ENCODE results near the gene MED13L.

Gene MED13L

DNA sequence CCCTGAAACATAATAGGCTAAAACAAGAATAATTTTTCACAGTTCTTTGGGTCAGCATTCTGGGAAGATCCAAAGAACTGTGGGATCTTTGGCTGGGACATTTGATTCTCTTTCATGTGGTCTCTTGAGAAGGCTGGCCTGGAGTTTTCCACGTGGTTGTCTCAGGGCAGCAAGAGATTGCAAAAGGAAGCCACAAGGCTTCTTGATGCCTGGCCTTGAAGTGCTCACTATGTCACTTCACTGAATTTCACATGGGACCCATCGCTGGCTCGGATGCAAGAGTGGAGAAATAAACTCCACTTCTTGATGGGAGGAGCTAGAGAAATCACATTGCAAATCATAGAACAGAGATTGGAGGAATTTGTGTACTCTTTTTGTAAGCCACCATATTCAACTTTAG lies 343.4 kb downstream of the MED13L start:
- DNase-seq = no peak

DNA sequence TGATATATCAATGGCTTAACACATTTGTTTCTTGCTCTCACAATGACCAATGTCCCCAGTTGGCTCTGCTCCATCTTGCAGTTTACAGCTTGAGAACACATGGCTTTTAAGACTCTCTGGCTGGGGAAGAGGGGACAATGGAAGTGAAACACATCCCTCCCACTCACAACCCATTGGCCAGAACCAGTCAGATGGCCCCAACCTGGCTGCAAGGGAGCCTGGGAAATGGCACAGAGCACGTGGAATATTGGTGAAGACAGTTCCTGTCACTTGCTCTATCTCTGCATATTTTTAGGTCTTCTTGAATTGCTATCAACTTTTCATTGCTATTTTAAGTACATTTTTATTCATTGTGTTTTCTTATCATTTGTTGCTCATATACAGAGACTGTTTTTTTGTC lies 345.4 kb downstream of the MED13L start:
- DNase-seq = no peak

- DNase-seq = no peak
These were observed 347.2 kb downstream of the MED13L start for GRCh38 chr12:115930336-115930735.

GRCh38 chr12:115926037-115926670 lies 351.3 kb downstream of the MED13L start:
- no peak for DNase-seq

DNA sequence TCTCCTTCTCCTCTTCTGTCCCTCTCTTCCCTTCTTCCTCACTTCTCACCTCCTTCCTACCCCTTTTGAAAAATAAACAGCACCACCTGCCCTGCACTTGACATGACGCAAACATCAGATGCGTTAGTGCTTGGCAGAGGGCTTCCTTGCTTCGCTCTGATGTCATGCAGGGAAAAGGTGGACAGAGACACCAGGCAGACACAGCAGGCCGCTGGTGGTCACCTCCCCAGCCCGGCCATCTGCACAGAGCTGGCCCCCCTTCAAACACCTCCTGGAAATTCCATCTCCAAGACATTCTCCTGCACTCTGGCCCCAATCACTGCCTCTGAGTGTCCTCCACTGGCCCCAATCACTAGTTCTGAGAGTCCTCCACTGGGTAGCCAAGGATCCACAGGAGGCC lies 353.6 kb downstream of the MED13L start:
- DNase-seq = no peak

DNA sequence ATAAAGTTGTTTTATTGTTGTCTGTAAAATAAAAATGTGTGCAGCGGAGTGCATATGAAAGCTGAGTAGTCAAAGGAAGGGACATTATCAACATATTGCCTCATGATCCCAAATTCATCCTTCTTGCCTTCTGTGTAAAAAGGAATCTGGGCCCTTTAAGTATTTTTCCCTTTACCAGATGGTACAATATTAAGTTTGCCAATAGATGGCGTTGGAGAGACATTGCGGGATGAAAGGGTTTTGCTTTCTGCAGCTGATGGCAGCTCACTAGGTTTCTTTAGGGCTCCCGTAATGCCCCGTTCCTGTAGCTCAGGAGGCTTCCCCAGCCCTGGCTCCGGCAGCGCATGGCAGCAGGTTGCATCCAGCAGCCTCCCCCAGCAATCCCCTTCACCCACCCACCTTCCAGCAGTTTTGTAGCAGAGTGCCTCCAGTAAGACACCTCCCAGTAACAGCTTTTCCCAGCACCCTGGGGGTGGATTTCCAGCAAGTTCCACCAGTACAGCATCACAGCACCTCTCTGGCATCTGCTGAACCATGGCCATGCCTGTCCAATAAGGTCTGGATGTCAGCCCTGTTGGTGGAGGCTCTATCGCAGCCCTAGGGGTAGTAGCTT lies 354.4 kb downstream of the MED13L start:
- DNase-seq = no peak

- no peak for DNase-seq
These were observed 356.9 kb downstream of the MED13L start for GRCh38 chr12:115920395-115921183.

- DNase-seq = no peak
These were observed 358.7 kb downstream of the MED13L start for GRCh38 chr12:115918763-115919162.

DNA sequence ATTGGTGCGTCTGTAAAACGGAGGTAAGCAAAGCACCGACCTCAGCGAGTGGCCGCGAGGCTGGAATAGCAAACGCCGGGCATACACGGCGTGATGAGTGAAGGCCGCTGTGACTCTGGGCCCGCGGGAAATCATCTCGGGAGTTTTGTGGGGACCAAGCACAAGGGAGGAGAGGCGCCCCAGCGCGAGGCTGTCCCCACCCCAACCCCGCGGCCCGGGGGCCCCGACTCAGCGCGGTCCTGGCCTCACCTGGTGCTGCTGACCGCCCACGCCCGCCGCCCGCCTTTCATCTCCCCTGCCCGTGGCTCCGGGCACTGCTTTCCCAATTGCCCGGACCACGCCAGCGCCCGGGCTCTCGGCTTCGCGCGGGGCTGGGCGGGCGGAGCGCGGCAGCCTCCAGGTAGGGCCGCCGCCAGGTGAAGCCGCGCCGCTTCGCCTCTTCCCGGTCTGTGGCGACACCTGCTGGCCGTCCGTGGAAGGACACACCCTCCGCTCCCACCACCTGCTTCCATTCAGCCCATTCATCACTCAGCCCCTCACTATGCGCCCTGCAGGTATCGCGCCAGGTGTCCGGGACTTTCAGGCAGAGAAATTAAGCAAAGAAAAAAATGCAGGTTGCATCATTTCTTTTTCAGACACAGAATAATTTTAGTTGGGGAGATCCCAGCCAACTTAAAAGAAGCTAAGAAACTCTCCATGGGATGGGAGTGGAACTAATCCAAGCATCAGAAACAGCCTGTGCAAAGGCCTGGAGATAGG lies 360.4 kb downstream of the MED13L start:
- DNase-seq = peak; percentile 25

- no peak for DNase-seq
These were observed 363.4 kb downstream of the MED13L start for GRCh38 chr12:115914122-115914521.

DNA sequence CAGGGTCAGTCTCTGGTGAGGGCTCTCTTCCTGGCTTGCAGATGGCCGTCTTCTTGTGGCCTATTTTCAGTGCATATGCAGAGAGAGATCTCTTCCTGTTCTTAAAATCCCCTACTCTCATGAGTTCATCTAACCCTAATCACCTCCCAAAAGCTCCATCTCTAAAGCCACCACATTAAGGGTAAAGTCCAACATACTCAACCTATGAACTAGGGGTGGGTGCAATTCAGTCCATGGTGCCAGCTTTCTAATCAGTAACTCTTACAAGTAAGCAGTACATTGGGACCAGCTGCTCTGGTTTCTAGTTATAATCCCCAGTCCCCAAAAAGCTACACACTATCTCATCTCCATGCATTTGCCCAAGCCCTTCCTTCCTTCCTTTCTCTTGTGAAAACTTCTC lies 365.1 kb downstream of the MED13L start:
- no peak for DNase-seq

DNA sequence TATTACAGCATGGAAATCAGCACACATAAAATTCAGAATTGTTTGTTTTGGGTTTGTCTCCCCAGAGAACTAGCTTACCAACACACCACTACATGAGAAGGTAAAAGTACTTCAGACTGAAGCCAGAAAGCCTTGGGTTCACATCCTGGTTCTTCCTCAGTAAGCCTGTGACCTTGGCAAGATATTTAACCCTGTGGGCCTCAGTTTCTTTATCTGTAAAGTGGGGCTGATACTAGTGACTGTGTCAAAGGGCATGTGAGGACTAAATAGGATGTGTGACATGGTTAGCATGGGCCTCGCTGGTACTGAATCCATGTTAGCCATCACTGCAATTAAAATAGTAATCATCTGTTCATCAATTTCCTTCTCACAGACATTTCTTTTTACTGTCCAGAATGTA lies 366.1 kb downstream of the MED13L start:
- DNase-seq = no peak

- DNase-seq = no peak
These were observed 367.4 kb downstream of the MED13L start for GRCh38 chr12:115910057-115910456.

Measured in NCI-H526 treated with DMSO at 0.1 percent for 48 hours (cell line).